ENCODE data around the gene LGALS4. TPM values are rescaled to one million over a fixed set of nuclear protein-coding genes. Genes with fewer than 3 reads are reported as not detected.

LGALS4 gene
- total RNA-seq, 2 experiments from 2014 or later = 1.4 to 2.4 TPM

GRCh38 chr19:38840583-38840968 lies 27.8 kb upstream of the LGALS4 start:
- H3K36me3 Mint-ChIP-seq = peaks cover 87% of the 10 kb centered on the region

GRCh38 chr19:38839816-38840582 lies 27.3 kb upstream of the LGALS4 start:
- H3K9me3 Mint-ChIP-seq (ENCODE audit: low read depth) = no peaks in the 10 kb centered on the region
- no peaks in the 10 kb centered on the region for H3K27me3 Mint-ChIP-seq
- ATAC-seq = no peak
- H3K4me1 Mint-ChIP-seq = peaks cover 61% of the 10 kb centered on the region
- DNase-seq = no peak
- H3K36me3 Mint-ChIP-seq = peaks cover 83% of the 10 kb centered on the region
- H3K27ac Mint-ChIP-seq = no peak overlapping the region
- CTCF ChIA-PET = no interaction called here
- H3K4me3 Mint-ChIP-seq = no peak overlapping the region

More at GRCh38 chr19:38840583-38840968, 27.8 kb upstream of the LGALS4 start:
- no peaks in the 10 kb centered on the region for H3K27me3 Mint-ChIP-seq
- CTCF ChIA-PET = interaction anchor here (0.7 to 1.2 kb wide), 3 partner anchors 9 to 26 kb away, joined by 3 to 4 read pairs (median 3); partner anchors contain the start of gene ECH1
- no peak for ATAC-seq
- H3K4me3 Mint-ChIP-seq = peak overlapping the region; percentile 29
- H3K27ac Mint-ChIP-seq = peak overlapping the region; percentile 90
- H3K4me1 Mint-ChIP-seq = peaks cover 65% of the 10 kb centered on the region
- no peaks in the 10 kb centered on the region for H3K9me3 Mint-ChIP-seq (ENCODE audit: low read depth)
- no peak for DNase-seq

- ATAC-seq (no peak), DNase-seq (no peak)
- Mint-ChIP-seq H3K9me3 (ENCODE audit: low read depth) (no peaks in the 10 kb centered on the region), H3K4me3 (no peak overlapping the region), H3K4me1 (peaks cover 54% of the 10 kb centered on the region), H3K36me3 (peaks cover 79% of the 10 kb centered on the region), H3K27ac (peak overlapping the region; percentile 76), H3K27me3 (no peaks in the 10 kb centered on the region)
- CTCF ChIA-PET = interaction anchor here (0.6 to 0.9 kb wide), 3 partner anchors 30 to 206 kb away, joined by 3 read pairs; partner anchors contain the start of gene RINL
These were observed 26.4 kb upstream of the LGALS4 start for GRCh38 chr19:38838986-38839761.

DNA sequence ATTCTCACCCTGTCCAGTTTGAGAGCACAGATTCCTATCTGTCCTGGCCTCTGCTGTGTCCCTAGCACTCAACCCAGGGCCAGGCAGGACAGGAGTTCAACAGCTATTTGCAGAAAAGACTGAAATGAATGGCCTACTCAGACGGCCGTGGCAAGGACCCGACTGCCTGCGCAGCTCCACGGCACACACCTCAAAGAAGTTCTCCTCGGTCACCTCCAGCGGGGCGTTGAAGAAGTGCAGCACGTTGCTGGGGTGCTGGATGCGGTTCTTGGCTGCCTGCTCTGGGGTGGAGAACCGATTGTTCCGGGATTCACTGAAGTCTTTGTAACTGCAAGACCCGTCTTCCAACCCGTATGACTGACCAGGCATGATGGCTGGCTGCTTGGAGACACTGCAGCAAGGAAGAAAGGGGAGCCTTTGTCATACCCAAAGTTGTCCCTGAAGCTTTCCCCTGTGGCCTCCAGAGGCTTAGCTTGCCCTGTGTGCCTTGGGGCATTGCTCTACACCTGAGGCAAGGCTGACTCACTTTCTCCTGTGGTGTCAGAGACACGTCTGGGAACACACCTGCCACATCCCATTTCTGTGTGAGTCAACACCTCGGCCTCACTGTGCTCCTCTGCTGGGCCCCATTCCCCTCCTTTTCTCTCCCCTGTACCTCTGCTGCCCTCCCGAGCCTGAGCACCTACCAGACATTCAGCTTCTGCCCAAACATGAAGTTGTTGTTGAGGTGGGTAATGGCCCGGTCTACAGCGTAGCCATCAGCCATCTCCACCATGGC lies 25.7 kb upstream of the LGALS4 start:
- Mint-ChIP-seq H3K9me3 (ENCODE audit: low read depth) (no peaks in the 10 kb centered on the region), H3K4me3 (no peak overlapping the region), H3K4me1 (peaks cover 49% of the 10 kb centered on the region), H3K36me3 (peaks cover 71% of the 10 kb centered on the region), H3K27ac (peak overlapping the region; percentile 76), H3K27me3 (no peaks in the 10 kb centered on the region)
- CTCF ChIA-PET = interaction anchor here (0.6 to 1.1 kb wide), 4 partner anchors 31 to 207 kb away, joined by 3 read pairs; partner anchors contain the start of gene RINL
- ATAC-seq (no peak), DNase-seq (no peak)

DNA sequence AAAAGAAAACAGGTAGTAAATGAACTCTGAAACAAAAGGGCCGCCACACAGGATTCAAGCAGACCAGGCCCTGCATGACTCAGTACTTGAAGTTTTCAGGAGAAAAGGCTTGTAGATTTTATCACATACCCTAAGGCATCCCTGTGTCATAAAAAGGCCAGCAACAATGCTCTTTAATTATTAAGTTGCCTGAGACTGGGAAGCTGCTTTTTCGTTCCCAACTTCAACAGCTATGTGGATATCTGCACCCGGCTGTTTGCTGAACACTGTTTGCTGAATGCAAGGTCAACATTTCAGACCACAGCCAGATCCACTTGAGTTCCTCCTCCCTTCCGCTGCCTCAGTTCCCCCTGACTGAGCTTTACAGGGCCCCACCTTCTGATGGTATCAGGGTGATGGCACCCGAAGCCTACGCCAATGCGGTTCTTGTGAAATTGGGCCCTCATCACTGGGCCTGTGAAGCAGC lies 24.9 kb upstream of the LGALS4 start:
- CTCF ChIA-PET = interaction anchor here (1.1 kb wide), 1 partner anchor 140 kb away, joined by 3 read pairs; no protein-coding TSS in a partner anchor
- Mint-ChIP-seq H3K27ac (peak overlapping the region; percentile 46), H3K4me1 (peaks cover 42% of the 10 kb centered on the region), H3K4me3 (no peak overlapping the region), H3K36me3 (peaks cover 64% of the 10 kb centered on the region), H3K9me3 (ENCODE audit: low read depth) (no peaks in the 10 kb centered on the region), H3K27me3 (no peaks in the 10 kb centered on the region)
- no peak for DNase-seq
- no peak for ATAC-seq

GRCh38 chr19:38836983-38837626 lies 24.4 kb upstream of the LGALS4 start:
- DNase-seq (no peak), ATAC-seq (no peak)
- H3K36me3 Mint-ChIP-seq = peaks cover 58% of the 10 kb centered on the region
- peaks cover 38% of the 10 kb centered on the region for H3K4me1 Mint-ChIP-seq
- H3K27me3 Mint-ChIP-seq = no peaks in the 10 kb centered on the region
- CTCF ChIA-PET = no interaction called here
- H3K9me3 Mint-ChIP-seq (ENCODE audit: low read depth) = no peaks in the 10 kb centered on the region
- no peak overlapping the region for H3K4me3 Mint-ChIP-seq
- H3K27ac Mint-ChIP-seq = peak overlapping the region; percentile 46

DNA sequence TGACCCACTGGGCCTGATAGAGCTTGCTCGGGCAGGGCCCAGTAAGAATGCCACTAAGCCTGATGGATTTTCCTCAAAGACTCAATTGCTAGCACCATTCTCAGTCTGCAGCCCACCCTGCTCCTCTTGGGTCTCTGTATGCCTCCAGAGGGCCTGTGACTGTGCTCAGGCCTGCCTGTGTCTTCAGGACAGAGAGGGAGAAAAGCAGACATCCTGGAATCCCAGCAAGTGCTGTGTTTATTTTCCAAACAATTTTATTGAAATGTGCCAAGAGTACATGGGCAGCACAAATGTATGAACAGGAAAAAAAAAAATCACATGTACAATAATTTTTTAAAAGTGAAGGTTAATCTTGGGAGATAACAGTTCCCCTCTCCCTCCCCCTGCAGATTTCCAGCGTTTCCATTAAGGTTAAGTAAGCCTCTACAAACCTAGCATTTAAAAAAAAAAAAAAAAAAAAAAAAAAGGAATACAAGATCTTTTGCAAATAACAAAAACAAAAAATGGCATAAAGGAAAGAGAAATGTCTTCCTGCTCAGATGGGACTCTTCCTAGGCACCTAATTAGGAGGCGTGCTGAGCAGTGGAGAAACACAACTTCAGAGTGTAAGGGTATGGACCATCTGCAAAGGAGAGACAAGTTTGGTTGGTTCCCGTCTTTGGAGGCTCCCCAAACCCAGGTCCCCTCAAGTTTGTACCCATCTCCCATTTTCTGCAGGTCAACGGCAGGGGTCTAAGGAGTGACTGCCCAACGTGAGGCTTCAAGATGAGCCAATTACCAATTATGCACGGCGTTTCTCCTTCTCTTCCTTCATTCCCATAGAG lies 23.6 kb upstream of the LGALS4 start:
- no peak for DNase-seq
- Mint-ChIP-seq H3K4me3 (no peak overlapping the region), H3K27me3 (no peaks in the 10 kb centered on the region), H3K27ac (no peak overlapping the region), H3K9me3 (ENCODE audit: low read depth) (no peaks in the 10 kb centered on the region), H3K4me1 (peaks cover 35% of the 10 kb centered on the region), H3K36me3 (peaks cover 51% of the 10 kb centered on the region)
- CTCF ChIA-PET = no interaction called here
- no peak for ATAC-seq

- peaks cover 32% of the 10 kb centered on the region for H3K4me1 Mint-ChIP-seq
- peaks cover 43% of the 10 kb centered on the region for H3K36me3 Mint-ChIP-seq
- H3K27ac Mint-ChIP-seq = peak overlapping the region; percentile 39
- ATAC-seq (no peak), DNase-seq (no peak)
- no peaks in the 10 kb centered on the region for H3K9me3 Mint-ChIP-seq (ENCODE audit: low read depth)
- CTCF ChIA-PET = interaction anchor here (1.3 to 5.0 kb wide), 2 partner anchors 14 to 96 kb away, joined by 4 to 28 read pairs; partner anchors contain the start of genes MRPS12 and SARS2
- H3K27me3 Mint-ChIP-seq = no peaks in the 10 kb centered on the region
- no peak overlapping the region for H3K4me3 Mint-ChIP-seq
These were observed 21.8 kb upstream of the LGALS4 start for GRCh38 chr19:38834590-38834989.

GRCh38 chr19:38834104-38834490 lies 21.4 kb upstream of the LGALS4 start:
- CTCF ChIA-PET = interaction anchor here (1.0 to 5.0 kb wide), 3 partner anchors 15 to 96 kb away, joined by 3 to 28 read pairs (median 4); partner anchors contain the start of genes MRPS12 and SARS2
- Mint-ChIP-seq H3K36me3 (peaks cover 40% of the 10 kb centered on the region), H3K4me3 (no peak overlapping the region), H3K9me3 (ENCODE audit: low read depth) (no peaks in the 10 kb centered on the region), H3K4me1 (peaks cover 27% of the 10 kb centered on the region), H3K27ac (peak overlapping the region; percentile 2), H3K27me3 (no peaks in the 10 kb centered on the region)
- DNase-seq = no peak
- no peak for ATAC-seq

- Mint-ChIP-seq H3K9me3 (ENCODE audit: low read depth) (no peaks in the 10 kb centered on the region), H3K27me3 (no peaks in the 10 kb centered on the region), H3K36me3 (peaks cover 34% of the 10 kb centered on the region), H3K27ac (peak overlapping the region; percentile 19), H3K4me3 (no peak overlapping the region), H3K4me1 (peaks cover 22% of the 10 kb centered on the region)
- CTCF ChIA-PET = interaction anchor here (0.7 to 5.0 kb wide), 2 partner anchors 33 to 98 kb away, joined by 3 to 28 read pairs; partner anchors contain the start of genes MRPS12 and SARS2
- DNase-seq (no peak), ATAC-seq (no peak)
These were observed 20.3 kb upstream of the LGALS4 start for GRCh38 chr19:38833092-38833425.

GRCh38 chr19:38831142-38831605 lies 18.4 kb upstream of the LGALS4 start:
- Mint-ChIP-seq H3K27ac (peak overlapping the region; percentile 95), H3K4me1 (peaks cover 22% of the 10 kb centered on the region), H3K4me3 (peak overlapping the region; percentile 93), H3K27me3 (no peaks in the 10 kb centered on the region), H3K9me3 (ENCODE audit: low read depth) (no peaks in the 10 kb centered on the region), H3K36me3 (peaks cover 25% of the 10 kb centered on the region)
- ATAC-seq (peak; percentile 41), DNase-seq (peak; percentile 75)
- CTCF ChIA-PET = interaction anchor here (0.8 to 5.0 kb wide), 14 partner anchors 11 to 427 kb away, joined by 3 to 28 read pairs (median 4); partner anchors contain the start of genes ACTN4, MRPS12, RINL and SARS2
